A673 (cell line): ENCODE measurements around the gene SOD3. TPM values are rescaled to one million over a fixed set of nuclear protein-coding genes. Genes with fewer than 3 reads are reported as not detected.

ENCODE experiments used
- BruUV-seq: library from RNA; stranded (reverse); fragments of 400-500 nt; replicated peaks from 2 replicates; lab custom pipeline; 2021; lab: Mats Ljungman, UMichigan
- CTCF ChIA-PET: fragments of 300-600 bp; sonication (Branson Sonifier 250); formaldehyde crosslinking; loops from one replicate; lab custom pipeline; 2022; ENCODE audit warnings: antibody characterized with exemption; lab: Charles Lee
- POLR2A ChIA-PET: fragments of 300-600 bp; sonication (Branson Sonifier 250); formaldehyde crosslinking; loops from one replicate; lab custom pipeline; 2022; ENCODE audit warnings: antibody characterized with exemption; ENCODE audit not compliant: low non-redundant PET; lab: Charles Lee
- DNase-seq: peaks from one replicate; pipeline ENCODE4 v3.0.0-alpha.2; 2015; ENCODE audit warnings: low spot score
- H3K27ac ChIP-seq: fragments of 200-600 bp; sonication (generic); 2 replicates; pipeline ENCODE4 v1.5.1; 2016; ENCODE audit warnings: mixed run types, low read depth, mild to moderate bottlenecking, mixed read lengths, antibody characterized with exemption, low read length; ENCODE audit not compliant: poor library complexity, severe bottlenecking
- H3K27me3 ChIP-seq: fragments of 200-600 bp; sonication (generic); replicated peaks from 2 replicates; pipeline ENCODE4 v1.6.1; 2017; ENCODE audit warnings: mixed run types, low read depth, mild to moderate bottlenecking, mixed read lengths, antibody characterized with exemption, low read length; ENCODE audit not compliant: insufficient read depth, poor library complexity
- H3K36me3 ChIP-seq: fragments of 200-600 bp; sonication (generic); 2 replicates; pipeline ENCODE4 v1.6.1; 2016; ENCODE audit warnings: mixed run types, mild to moderate bottlenecking, mixed read lengths, antibody characterized with exemption, low read length; ENCODE audit not compliant: insufficient read depth, poor library complexity, severe bottlenecking
- H3K4me1 ChIP-seq: fragments of 200-600 bp; sonication (generic); 2 replicates; pipeline ENCODE4 v1.6.1; 2017; ENCODE audit warnings: mixed run types, mild to moderate bottlenecking, mixed read lengths, antibody characterized with exemption, low read length; ENCODE audit not compliant: insufficient read depth, poor library complexity, severe bottlenecking
- H3K4me3 ChIP-seq: fragments of 200-600 bp; sonication (generic); 2 replicates; pipeline ENCODE4 v1.5.1; 2016; ENCODE audit warnings: low read depth, mixed run types, mild to moderate bottlenecking, mixed read lengths, low read length; ENCODE audit not compliant: poor library complexity, severe bottlenecking
- H3K9me3 ChIP-seq: fragments of 200-600 bp; sonication (generic); 2 replicates; pipeline ENCODE4 v1.6.1; 2016; ENCODE audit warnings: mixed run types, low read depth, mild to moderate bottlenecking, mixed read lengths, antibody characterized with exemption, low read length; ENCODE audit not compliant: poor library complexity, severe bottlenecking
- CTCF ChIP-seq: fragments of 300-800, 200-600 bp; sonication (generic); conservative IDR thresholded peaks from 2 replicates; pipeline ENCODE4 v1.5.1; 2017; ENCODE audit warnings: low read depth, mild to moderate bottlenecking, antibody characterized with exemption, low read length, moderate library complexity, mixed read lengths
- EZH2 ChIP-seq: fragments of 200-600 bp; sonication (generic); IDR thresholded peaks from 2 replicates; pipeline ENCODE4 v1.6.1; 2017; ENCODE audit warnings: borderline replicate concordance, low read depth, mild to moderate bottlenecking, mixed read lengths, antibody characterized with exemption, low read length; ENCODE audit not compliant: poor library complexity, severe bottlenecking
- intact Hi-C: fragments of 100-400 bp; cut with micrococcal nuclease; formaldehyde crosslinking; loops from one replicate; pipeline ENCODE4 v1.10.0; 2022; ENCODE audit not compliant: unreplicated experiment
- total RNA-seq: library from RNA; stranded (reverse); gene quantifications from 2 replicates; pipeline ENCODE4 v1.2.3, GENCODE V29; 2021

Gene SOD3
- total RNA-seq, 1 experiment from 2014 or later, result not detected

GRCh38 chr4:24794051-24794450, 1.3 kb upstream of the SOD3 start:
- ChIA-PET CTCF (interaction anchor here (0.6 to 1.1 kb wide), 2 partner anchors 26 to 58 kb away, joined by 3 to 4 read pairs; no protein-coding TSS in a partner anchor), POLR2A (no interaction called here)
- no peak overlapping the region for H3K4me3 ChIP-seq
- DNase-seq, result no peak
- H3K27me3 ChIP-seq, result peaks cover 24% of the 10 kb centered on the region
- intact Hi-C loops, result no loop called here
- H3K4me1 ChIP-seq, result no peaks in the 10 kb centered on the region
- no peak for TF ChIP-seq EZH2
- TF ChIP-seq CTCF, result no peak
- H3K36me3 ChIP-seq, result no peaks in the 10 kb centered on the region
- H3K27ac ChIP-seq, result no peak overlapping the region
- BruUV-seq, result no TSS peak
- H3K9me3 ChIP-seq, result no peaks in the 10 kb centered on the region

- POLR2A ChIA-PET, result no interaction called here
- Histone ChIP-seq H3K4me3 (no peak overlapping the region), H3K27ac (no peak overlapping the region), H3K9me3 (no peaks in the 10 kb centered on the region), H3K4me1 (no peaks in the 10 kb centered on the region), H3K27me3 (peaks cover 29% of the 10 kb centered on the region), H3K36me3 (no peaks in the 10 kb centered on the region)
- TF ChIP-seq EZH2, result no peak
- TF ChIP-seq CTCF, result no peak
- DNase-seq, result no peak
- intact Hi-C loops, result no loop called here
- BruUV-seq, result no TSS peak
- CTCF ChIA-PET, result no interaction called here
Measured at GRCh38 chr4:24794480-24794879, 893 bp upstream of the SOD3 start.

- Histone ChIP-seq H3K4me1 (peaks cover 8% of the 10 kb centered on the region), H3K9me3 (no peaks in the 10 kb centered on the region), H3K4me3 (no peak overlapping the region), H3K27me3 (peaks cover 42% of the 10 kb centered on the region), H3K36me3 (no peaks in the 10 kb centered on the region), H3K27ac (no peak overlapping the region)
- no TSS peak for BruUV-seq
- no peak for DNase-seq
- TF ChIP-seq EZH2, result no peak
- TF ChIP-seq CTCF, result no peak
- POLR2A ChIA-PET, result no interaction called here
- CTCF ChIA-PET, result no interaction called here
- intact Hi-C loops, result no loop called here
Measured at GRCh38 chr4:24795666-24796381, 451 bp downstream of the SOD3 start.
